CD1c-positive myeloid dendritic cell (primary cell): Measurements from ENCODE around the gene KLF15.

Experiments used
- DNase-seq: peaks from one replicate; pipeline ENCODE4 v3.0.0-alpha.2; 2016; ENCODE audit errors: extremely low spot score

The KLF15 gene

GRCh38 chr3:126306397-126306796 lies 50.8 kb downstream of the KLF15 start:
- no peak for DNase-seq

- DNase-seq = no peak
Observed at GRCh38 chr3:126305427-126305826, 51.8 kb downstream of the KLF15 start.

GRCh38 chr3:126304704-126305103 lies 52.5 kb downstream of the KLF15 start:
- DNase-seq = no peak

- no peak for DNase-seq
Observed at GRCh38 chr3:126304291-126304690, 52.9 kb downstream of the KLF15 start.

- no peak for DNase-seq
Observed at GRCh38 chr3:126303272-126303671, 53.9 kb downstream of the KLF15 start.

- DNase-seq = no peak
Observed at GRCh38 chr3:126300761-126301481, 56.3 kb downstream of the KLF15 start.

GRCh38 chr3:126300001-126300760 lies 57.0 kb downstream of the KLF15 start:
- no peak for DNase-seq

- DNase-seq = no peak
Observed at GRCh38 chr3:126295407-126295939, 61.7 kb downstream of the KLF15 start.

GRCh38 chr3:126294211-126294808 lies 62.9 kb downstream of the KLF15 start:
- no peak for DNase-seq

- DNase-seq = no peak
Observed at GRCh38 chr3:126293370-126294082, 63.7 kb downstream of the KLF15 start.
